Fibroblast of lung (primary cell): ENCODE results near the gene PVRIG. TPM values are rescaled to one million over a fixed set of nuclear protein-coding genes. Genes with fewer than 3 reads are reported as not detected.

Experiments used
- DNase-seq, 2 donors: peaks; one replicate each; pipeline versions ENCODE4 v3.0.0 to v3.0.0-alpha.2; 2010; ENCODE audit warnings: low read depth in 2 of 2
- H2AFZ ChIP-seq: 2 replicates; pipeline ENCODE4 v1.5.1; 2012; ENCODE audit warnings: low read length, control low read depth, inconsistent platforms
- H3K27ac ChIP-seq: 2 replicates; pipeline ENCODE4 v1.5.1; 2011; ENCODE audit warnings: low read length, control low read depth; ENCODE audit not compliant: insufficient read depth
- H3K27me3 ChIP-seq: 2 replicates; pipeline ENCODE4 v1.5.1; 2011; ENCODE audit warnings: mild to moderate bottlenecking, low read length; ENCODE audit not compliant: control insufficient read depth, insufficient read depth
- H3K36me3 ChIP-seq: 2 replicates; pipeline ENCODE4 v1.5.1; 2011; ENCODE audit warnings: low read length; ENCODE audit not compliant: control insufficient read depth, insufficient read depth
- H3K4me1 ChIP-seq: 2 replicates; pipeline ENCODE4 v1.5.1; 2011; ENCODE audit warnings: low read length; ENCODE audit not compliant: control insufficient read depth, insufficient read depth; ENCODE audit errors: extremely low read depth
- H3K4me2 ChIP-seq: 2 replicates; pipeline ENCODE4 v1.5.1; 2011; ENCODE audit warnings: low read length, control low read depth; ENCODE audit not compliant: insufficient read depth; ENCODE audit errors: extremely low read depth
- H3K4me3 ChIP-seq, 4 experiments: fragments of 200-600 bp in 1 of 4; sonication (generic) in 1 of 4; replicated peaks in 1 of 4; 2 replicates each; pipeline ENCODE4 v1.5.1; 2011 to 2016; ENCODE audit warnings: low read length in 4 of 4, low read depth in 3 of 4, mild to moderate bottlenecking in 3 of 4, control low read depth in 2 of 4, inconsistent platforms in 1 of 4, mixed read lengths in 1 of 4; ENCODE audit not compliant: insufficient read depth in 1 of 4; ENCODE audit errors: control extremely low read depth in 1 of 4
- H3K79me2 ChIP-seq: 2 replicates; pipeline ENCODE4 v1.5.1; 2012; ENCODE audit warnings: mild to moderate bottlenecking, low read length, inconsistent platforms; ENCODE audit not compliant: control insufficient read depth, insufficient read depth
- H3K9ac ChIP-seq: 2 replicates; pipeline ENCODE4 v1.5.1; 2011; ENCODE audit warnings: mild to moderate bottlenecking, low read length, control low read depth; ENCODE audit not compliant: insufficient read depth
- H3K9me3 ChIP-seq: 2 replicates; pipeline ENCODE4 v1.5.1; 2012; ENCODE audit warnings: low read depth, low read length; ENCODE audit not compliant: control insufficient read depth, insufficient read depth
- H4K20me1 ChIP-seq: 2 replicates; pipeline ENCODE4 v1.5.1; 2011; ENCODE audit warnings: low read length; ENCODE audit not compliant: control insufficient read depth, insufficient read depth; ENCODE audit errors: extremely low read depth
- CTCF ChIP-seq, 2 donors: IDR thresholded peaks in 1 of 2; conservative IDR thresholded peaks in 1 of 2; 1 replicate in 1 of 2; 2 replicates in 1 of 2; pipeline ENCODE4 v1.5.1; 2011 to 2012; ENCODE audit warnings: low read length in 2 of 2, control low read depth in 1 of 2, inconsistent platforms in 1 of 2, low read depth in 1 of 2, mild to moderate bottlenecking in 1 of 2
- EZH2 ChIP-seq: IDR thresholded peaks from 2 replicates; pipeline ENCODE4 v1.5.1; 2012; ENCODE audit warnings: low read length, control low read depth, mild to moderate bottlenecking; ENCODE audit errors: missing control alignments
- polyA plus RNA-seq, 2 donors: library from polyadenylated mRNA; depleted of rRNA in 1 of 2; stranded (reverse) in 1 of 2; unstranded in 1 of 2; fragments of >200 nt; gene quantifications; 2 replicates each; pipeline ENCODE4 v1.2.1, GENCODE V29; 2011 to 2012; ENCODE audit warnings: missing spikeins in 1 of 2
- total RNA-seq: library from RNA; depleted of rRNA; stranded (reverse); fragments of >200 nt; gene quantifications from 2 replicates; pipeline ENCODE4 v1.2.1, GENCODE V29; 2014

Gene PVRIG
- total and polyA plus RNA-seq, 2 donors (not counting 1 experiment from before 2014, with no cell fraction given): not detected

GRCh38 chr7:100171840-100172239 is 47.9 kb upstream of the PVRIG start:
- no peaks in the 10 kb centered on the region for H3K27me3 ChIP-seq
- H3K79me2 ChIP-seq: no peaks in the 10 kb centered on the region
- no peaks in the 10 kb centered on the region for H3K36me3 ChIP-seq
- H2AFZ ChIP-seq: no peak overlapping the region
- no peaks in the 10 kb centered on the region for H4K20me1 ChIP-seq
- H3K9me3 ChIP-seq: no peaks in the 10 kb centered on the region
- H3K4me2 ChIP-seq: no peak overlapping the region
- H3K27ac ChIP-seq: no peak overlapping the region
- no peak overlapping the region for H3K4me3 ChIP-seq
- no peak for DNase-seq
- H3K9ac ChIP-seq: no peak overlapping the region
- TF ChIP-seq EZH2 (no peak), CTCF (conservative IDR thresholded peaks at IDR 0.05 in 1 of 2, IDR thresholded peaks at IDR 0.05 in 1 of 2; ENCODE audit: low read depth in 1 of 2, low read length in 2 of 2) (no peak)
- H3K4me1 ChIP-seq: peaks cover 4% of the 10 kb centered on the region

GRCh38 chr7:100173806-100174495 is 45.8 kb upstream of the PVRIG start:
- Histone ChIP-seq H3K27ac (no peak overlapping the region), H3K27me3 (no peaks in the 10 kb centered on the region), H4K20me1 (no peaks in the 10 kb centered on the region), H3K79me2 (no peaks in the 10 kb centered on the region), H3K9ac (no peak overlapping the region), H3K4me1 (no peaks in the 10 kb centered on the region), H3K9me3 (no peaks in the 10 kb centered on the region), H3K4me3 (no peak overlapping the region), H2AFZ (no peak overlapping the region), H3K4me2 (no peak overlapping the region), H3K36me3 (no peaks in the 10 kb centered on the region)
- no peak for DNase-seq
- TF ChIP-seq EZH2 (no peak), CTCF (conservative IDR thresholded peaks at IDR 0.05 in 1 of 2, IDR thresholded peaks at IDR 0.05 in 1 of 2; ENCODE audit: low read depth in 1 of 2, low read length in 2 of 2) (no peak)

- H3K4me3 ChIP-seq: no peak overlapping the region
- H3K9ac ChIP-seq: no peak overlapping the region
- no peak overlapping the region for H2AFZ ChIP-seq
- H3K27ac ChIP-seq: no peak overlapping the region
- no peak overlapping the region for H3K4me2 ChIP-seq
- no peaks in the 10 kb centered on the region for H3K36me3 ChIP-seq
- no peaks in the 10 kb centered on the region for H3K4me1 ChIP-seq
- no peaks in the 10 kb centered on the region for H3K27me3 ChIP-seq
- H3K9me3 ChIP-seq: no peaks in the 10 kb centered on the region
- H4K20me1 ChIP-seq: no peaks in the 10 kb centered on the region
- no peak for DNase-seq
- no peaks in the 10 kb centered on the region for H3K79me2 ChIP-seq
- TF ChIP-seq CTCF (conservative IDR thresholded peaks at IDR 0.05 in 1 of 2, IDR thresholded peaks at IDR 0.05 in 1 of 2; ENCODE audit: low read depth in 1 of 2, low read length in 2 of 2) (no peak), EZH2 (no peak)
Measured at GRCh38 chr7:100174582-100174981, 45.2 kb upstream of the PVRIG start.
